Psoas muscle (tissue), 8 donors: Measurements from ENCODE around the gene R3HDML. TPM values are rescaled to one million over a fixed set of nuclear protein-coding genes. Genes with fewer than 3 reads are reported as not detected.
"Not testable (repeated sequence)": the region's sequence is repeated elsewhere in the genome, so short reads cannot be mapped to it uniquely, and the experiment has no call there.

Experiments used
- ATAC-seq, 4 donors: fragments of 200-7000 bp; cut with Tn5 transposase; one replicate each; pipeline ENCODE4 v1.9.1; 2020; ENCODE audit warnings: moderate library complexity in 3 of 4, mild to moderate bottlenecking in 2 of 4
- DNase-seq, 2 donors: peaks; one replicate each; pipeline ENCODE4 v3.0.0-alpha.2; 2020
- H3K27ac ChIP-seq: fragments of 200-600 bp; one replicate; pipeline ENCODE4 v1.8.0; 2022
- H3K27me3 ChIP-seq, 3 donors: fragments of 200-600 bp in 1 of 3; one replicate each; pipeline versions ENCODE4 v1.6.1 to v1.8.0; 2013 to 2022; ENCODE audit warnings: low read length in 2 of 3, mild to moderate bottlenecking in 2 of 3, moderate library complexity in 1 of 3; ENCODE audit not compliant: insufficient read depth in 3 of 3
- H3K36me3 ChIP-seq, 2 donors: fragments of 200-600 bp in 1 of 2; one replicate each; pipeline versions ENCODE4 v1.6.1 to v1.8.0; 2013 to 2022; ENCODE audit warnings: low read depth in 1 of 2, mild to moderate bottlenecking in 1 of 2, moderate library complexity in 1 of 2; ENCODE audit not compliant: insufficient read depth in 1 of 2
- H3K4me1 ChIP-seq: fragments of 200-600 bp; one replicate; pipeline ENCODE4 v1.8.0; 2022
- H3K4me3 ChIP-seq: fragments of 200-600 bp; one replicate; pipeline ENCODE4 v1.8.0; 2022; ENCODE audit warnings: mild to moderate bottlenecking
- H3K9me3 ChIP-seq: fragments of 200-600 bp; one replicate; pipeline ENCODE4 v1.8.0; 2022
- WGBS, 3 donors: extraction: QIAGEN DNeasy Blood & Tissue Kit; methylation state at CpG; one replicate each; pipeline versions ENCODE4 v1.1.6 to v1.1.7; 2013; 5-methylcytosine and 5-hydroxymethylcytosine counted together
- intact Hi-C, 2 donors: fragments of 100-400 bp; cut with DNase I; formaldehyde crosslinking; loops; one replicate each; pipeline versions ENCODE4 v1.11.0 to v1.14.2; 2022
- polyA plus RNA-seq, 3 donors: library from polyadenylated mRNA; stranded (reverse); fragments of 200-250 nt; gene quantifications; one replicate each; pipeline ENCODE4 v1.2.3, GENCODE V29; 2013
- total RNA-seq, 4 donors: library from RNA; stranded (reverse); fragmentation: NEBNext Ultra II Directional in 2 of 4; extraction: Animal tissue kit (Norgen Biotek cat#: 25700) in 2 of 4; gene quantifications; one replicate each; pipeline versions ENCODE4 v1.2.1 to v1.2.4, GENCODE V29; 2021 to 2023
- TF ChIP-seq, protein P1 (sequence below): fragments of 200-600 bp; IDR thresholded peaks from one replicate; pipeline ENCODE4 v1.8.0; 2022; ENCODE audit warnings: antibody characterized with exemption
- donor health status: healthy with polysubstance abuse.
- donor health status: DM: no; HTN: no; CAD: no; lungs with moderate emphysema.
- donor health status: Bipolar disorder and iron deficiency.
- donor health status: healthy.
- donor health status: DM: yes; HTN: yes; CAD: no.
- donor health status: DM: no; HTN: no; CAD: no.
- donor health status: DM: no; HTN: no; CAD: no.
- donor health status: DM: yes; HTN: yes; CAD: no.

The R3HDML gene
- total and polyA plus RNA-seq, 7 donors: not detected

DNA sequence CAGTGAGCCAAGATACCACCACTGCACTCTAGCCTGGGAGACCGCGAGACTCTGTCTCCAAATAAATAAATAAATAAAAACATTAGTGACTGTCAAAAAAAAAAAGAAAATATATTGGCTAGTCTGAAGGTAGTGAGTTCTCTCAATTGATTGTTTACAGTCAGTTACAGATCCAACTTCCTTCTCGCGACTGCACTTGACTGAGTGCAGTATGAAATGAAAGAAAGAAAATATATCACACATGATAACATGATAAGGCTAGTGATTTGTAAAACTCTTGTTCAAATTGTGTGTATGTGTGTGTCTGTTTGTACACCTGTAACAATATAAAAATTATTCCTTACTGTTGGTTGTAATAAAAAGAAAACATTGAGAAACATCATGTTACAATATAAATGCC is 7.9 kb downstream of the R3HDML start:
- Histone ChIP-seq H3K36me3 (no peaks in the 10 kb centered on the region), H3K4me1 (no peaks in the 10 kb centered on the region), H3K9me3 (no peaks in the 10 kb centered on the region), H3K4me3 (no peak overlapping the region), H3K27me3 (peaks cover 0 to 4% (median 2%) of the 10 kb centered on the region in 3 donors), H3K27ac (no peak overlapping the region)
- intact Hi-C loops: no loop called here
- WGBS, 3 donors: 82 to 87% (median 86%) methylated on average over 4 of the region's 4 CpGs
- DNase-seq: no peak
- no peak for ATAC-seq
- TF ChIP-seq, protein P1, sequence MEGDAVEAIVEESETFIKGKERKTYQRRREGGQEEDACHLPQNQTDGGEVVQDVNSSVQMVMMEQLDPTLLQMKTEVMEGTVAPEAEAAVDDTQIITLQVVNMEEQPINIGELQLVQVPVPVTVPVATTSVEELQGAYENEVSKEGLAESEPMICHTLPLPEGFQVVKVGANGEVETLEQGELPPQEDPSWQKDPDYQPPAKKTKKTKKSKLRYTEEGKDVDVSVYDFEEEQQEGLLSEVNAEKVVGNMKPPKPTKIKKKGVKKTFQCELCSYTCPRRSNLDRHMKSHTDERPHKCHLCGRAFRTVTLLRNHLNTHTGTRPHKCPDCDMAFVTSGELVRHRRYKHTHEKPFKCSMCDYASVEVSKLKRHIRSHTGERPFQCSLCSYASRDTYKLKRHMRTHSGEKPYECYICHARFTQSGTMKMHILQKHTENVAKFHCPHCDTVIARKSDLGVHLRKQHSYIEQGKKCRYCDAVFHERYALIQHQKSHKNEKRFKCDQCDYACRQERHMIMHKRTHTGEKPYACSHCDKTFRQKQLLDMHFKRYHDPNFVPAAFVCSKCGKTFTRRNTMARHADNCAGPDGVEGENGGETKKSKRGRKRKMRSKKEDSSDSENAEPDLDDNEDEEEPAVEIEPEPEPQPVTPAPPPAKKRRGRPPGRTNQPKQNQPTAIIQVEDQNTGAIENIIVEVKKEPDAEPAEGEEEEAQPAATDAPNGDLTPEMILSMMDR: no peak

DNA sequence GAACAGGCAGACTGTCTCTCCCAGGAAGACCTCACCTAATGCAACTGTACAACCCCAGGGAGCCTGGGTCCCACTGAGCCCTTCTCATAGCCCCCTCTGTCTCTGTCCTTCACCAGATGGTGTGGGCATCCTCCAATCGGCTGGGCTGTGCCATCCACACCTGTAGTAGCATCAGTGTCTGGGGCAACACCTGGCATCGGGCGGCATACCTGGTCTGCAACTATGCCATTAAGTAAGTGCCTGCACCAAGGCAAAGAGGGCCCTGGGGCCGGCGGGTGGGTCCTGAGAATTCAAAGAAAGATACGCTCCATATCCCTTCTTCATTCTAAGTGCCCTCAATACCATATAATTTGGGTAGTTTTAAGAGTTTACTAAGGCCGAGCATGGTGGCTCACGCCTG is 8.3 kb downstream of the R3HDML start:
- intact Hi-C loops: no loop called here
- 82 to 88% (median 88%) methylated on average over 8 of the region's 8 CpGs for WGBS, 3 donors
- no peak for DNase-seq

DNA sequence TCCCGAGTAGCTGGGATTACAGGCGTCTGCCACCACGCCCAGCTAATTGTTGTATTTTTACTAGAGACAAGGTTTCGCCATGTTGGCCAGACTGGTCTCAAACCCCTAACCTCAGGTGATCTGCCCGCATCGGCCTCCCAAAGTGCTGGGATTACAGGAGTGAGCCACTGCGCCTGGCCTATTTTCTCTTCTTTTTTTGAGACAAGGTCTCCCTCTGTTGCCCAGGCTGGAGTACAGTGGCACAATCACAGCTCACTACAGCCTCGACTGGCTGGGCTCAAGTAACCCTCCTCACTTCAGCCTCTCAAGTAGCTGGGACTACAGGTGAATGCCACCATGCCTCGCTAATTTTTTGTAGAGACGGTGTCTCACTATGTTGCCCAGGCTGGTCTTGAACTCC is 9.1 kb downstream of the R3HDML start:
- H3K27me3 ChIP-seq, DNase-seq, H3K9me3 ChIP-seq, H3K36me3 ChIP-seq, H3K27ac ChIP-seq, ATAC-seq, H3K4me3 ChIP-seq, intact Hi-C loops, H3K4me1 ChIP-seq: not testable (repeated sequence)
- 83 to 90% (median 87%) methylated on average over 10 of the region's 10 CpGs for WGBS, 3 donors

More for the DNA sequence above, 8.3 kb downstream of the R3HDML start:
- Histone ChIP-seq H3K4me3 (no peak overlapping the region), H3K27ac (no peak overlapping the region), H3K9me3 (no peaks in the 10 kb centered on the region), H3K4me1 (no peaks in the 10 kb centered on the region), H3K27me3 (peaks cover 0 to 8% (median 2%) of the 10 kb centered on the region in 3 donors), H3K36me3 (no peaks in the 10 kb centered on the region)
- ATAC-seq: no peak
- TF ChIP-seq, protein P1: no peak

DNA sequence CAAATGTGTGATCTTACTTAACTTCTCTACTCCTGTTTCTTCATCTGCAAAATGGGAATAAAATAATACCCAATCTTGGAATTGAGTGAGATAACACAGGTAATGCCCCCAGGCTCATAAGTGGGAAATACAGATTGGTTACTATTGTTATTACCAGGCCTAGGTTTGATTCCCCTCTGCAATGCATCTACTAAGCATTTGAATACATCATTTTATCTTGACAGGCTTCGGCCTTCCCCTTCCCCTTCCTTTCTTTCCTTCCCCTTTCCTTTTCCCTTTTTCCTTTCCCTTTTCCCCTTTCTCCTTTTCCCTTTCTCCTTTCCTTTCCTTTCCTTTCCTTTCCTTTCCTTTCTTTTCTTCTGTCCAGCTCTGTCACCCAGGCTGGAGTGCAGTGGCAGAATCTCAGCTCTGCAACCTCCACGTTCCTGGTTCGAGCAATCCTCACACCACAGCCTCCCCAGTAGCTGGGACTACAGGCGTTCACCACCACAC is 11.4 kb downstream of the R3HDML start:
- Histone ChIP-seq H3K4me3 (no peak overlapping the region), H3K27me3 (peaks cover 0 to 12% (median 2%) of the 10 kb centered on the region in 3 donors), H3K9me3 (no peaks in the 10 kb centered on the region), H3K36me3 (no peaks in the 10 kb centered on the region), H3K4me1 (no peaks in the 10 kb centered on the region), H3K27ac (no peak overlapping the region)
- WGBS, 3 donors: 81 to 92% (median 84%) methylated on average over 4 of the region's 4 CpGs
- DNase-seq (no peak), ATAC-seq (no peak)
- TF ChIP-seq, protein P1: no peak
- intact Hi-C loops: no loop called here

DNA sequence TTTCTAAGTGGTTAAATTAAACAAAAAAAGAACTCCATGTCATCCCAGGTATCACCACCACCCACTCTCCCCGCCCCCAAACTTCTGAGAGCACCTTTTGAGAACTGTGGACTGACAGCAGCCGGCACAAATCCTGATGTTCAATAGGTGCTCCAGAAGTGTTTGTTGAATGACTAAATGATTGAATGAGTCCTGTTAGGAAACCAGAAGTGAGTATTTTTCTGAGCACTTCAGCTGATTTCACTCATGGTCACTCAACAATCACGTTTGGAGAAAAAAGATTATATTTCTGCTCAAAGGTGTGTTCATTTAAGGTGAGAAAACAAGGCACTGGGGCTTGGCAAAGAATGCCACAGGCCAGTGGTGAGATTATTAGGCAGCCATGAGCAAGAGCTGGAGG is 12.5 kb downstream of the R3HDML start:
- H3K36me3 ChIP-seq: no peaks in the 10 kb centered on the region
- no peaks in the 10 kb centered on the region for H3K9me3 ChIP-seq
- DNase-seq: no peak
- peaks cover 0 to 17% (median 2%) of the 10 kb centered on the region in 3 donors for H3K27me3 ChIP-seq
- no peak overlapping the region for H3K27ac ChIP-seq
- intact Hi-C loops: no loop called here
- H3K4me3 ChIP-seq: no peak overlapping the region
- WGBS, 3 donors: 72 to 83% (median 82%) methylated on average over 3 of the region's 3 CpGs
- TF ChIP-seq, protein P1: no peak
- H3K4me1 ChIP-seq: no peaks in the 10 kb centered on the region
- no peak for ATAC-seq
